Measurements from ENCODE around the gene RASSF7. TPM values are rescaled to one million over a fixed set of nuclear protein-coding genes. Genes with fewer than 3 reads are reported as not detected.
A peak's percentile ranks its signal among the peaks of the same experiment; 100 is the strongest.

RASSF7 gene
- polyA plus RNA-seq, 6 donors from 2014 or later = 17.3 to 31.5 (median 23.5) TPM

DNA sequence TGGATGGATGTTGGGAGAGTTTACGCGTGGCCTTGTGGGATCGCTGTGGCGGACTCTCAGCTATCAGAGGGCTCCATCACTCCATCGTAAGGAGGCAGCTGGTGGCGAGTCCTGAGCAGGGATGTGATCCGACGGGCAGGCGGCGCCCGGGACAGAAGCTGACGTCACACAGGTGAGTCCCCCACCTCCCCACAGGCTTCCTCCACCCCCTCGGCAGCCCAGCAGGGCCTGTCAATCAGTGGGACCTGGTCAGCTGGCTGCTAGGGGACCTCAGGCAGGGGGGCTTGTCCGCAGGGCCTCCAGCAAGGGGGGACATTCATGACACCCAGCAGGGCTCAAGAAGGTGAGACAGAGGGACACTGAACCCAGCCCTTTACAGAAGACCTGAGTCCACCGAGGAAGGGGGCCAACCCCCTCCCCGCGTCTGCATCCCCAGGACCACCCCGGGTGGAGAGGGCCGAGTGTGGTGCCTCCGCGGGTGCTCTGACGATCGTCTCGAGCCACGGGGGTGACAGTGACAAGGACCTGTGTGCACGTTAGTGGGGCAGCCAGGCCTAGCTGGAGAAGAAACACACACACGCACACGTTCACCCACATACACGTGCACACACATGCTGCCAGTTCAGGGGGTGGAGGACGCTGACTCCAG, 32.5 kb upstream of the RASSF7 start:
- Mint-ChIP-seq H3K4me3 (no peak overlapping the region), H3K36me3 (peaks cover 0 to 6% of the 10 kb centered on the region in 2 donors), H3K27me3 (no peaks in the 10 kb centered on the region), H3K9me3 (no peaks in the 10 kb centered on the region), H3K27ac (peak overlapping the region in 1 of 6 donors; percentile 57), H3K4me1 (peaks cover 2 to 8% (median 3%) of the 10 kb centered on the region in 3 donors)
- ATAC-seq (ENCODE audit: low read depth in 2 of 2) (no peak), DNase-seq (no peak)

DNA sequence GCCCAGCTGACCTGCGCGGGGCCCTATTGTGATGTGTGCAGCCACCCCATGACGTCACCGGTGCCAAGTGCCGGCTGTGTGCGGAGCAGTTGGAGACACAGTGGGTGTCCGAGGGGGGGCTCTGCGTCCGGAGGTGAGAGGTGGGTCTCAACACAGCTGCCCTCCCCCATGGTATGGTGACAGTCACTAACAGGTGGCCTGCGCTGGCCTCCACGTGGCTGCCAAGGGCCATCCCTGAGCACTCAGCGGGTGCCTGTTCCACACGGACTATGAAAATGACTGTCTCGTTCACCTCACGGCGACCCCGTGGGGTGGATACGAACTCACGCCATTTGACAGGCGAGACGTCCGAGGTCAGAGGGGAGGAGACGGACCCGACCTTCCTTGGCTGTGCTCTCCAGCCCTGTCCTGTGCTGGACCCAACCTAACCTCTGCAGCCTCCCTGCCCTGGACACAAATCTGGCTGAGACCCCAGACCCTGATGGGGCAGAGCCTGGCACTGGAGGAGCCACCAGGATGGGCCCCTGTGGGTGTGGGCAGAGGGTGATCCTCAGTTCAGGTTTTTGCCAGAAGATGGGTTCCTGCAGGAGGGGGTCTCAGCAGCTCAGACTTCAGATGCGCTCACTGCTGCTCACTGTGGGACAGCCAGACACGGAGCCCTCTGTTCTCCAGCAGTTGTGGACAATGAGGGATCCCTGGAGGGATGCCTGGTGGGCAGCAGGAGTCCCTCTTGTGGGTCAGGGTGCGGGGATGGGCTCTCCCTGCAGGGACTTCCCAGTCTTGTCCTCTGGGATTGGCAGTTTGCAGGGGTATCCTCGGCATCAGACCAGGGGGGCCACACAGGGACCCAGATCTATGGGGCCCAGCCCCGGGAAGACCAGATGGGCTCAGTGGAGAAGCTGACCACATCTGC, 31.7 kb upstream of the RASSF7 start:
- no peak overlapping the region for H3K4me3 Mint-ChIP-seq
- DNase-seq (no peak), ATAC-seq (ENCODE audit: low read depth in 2 of 2) (no peak)
- no peaks in the 10 kb centered on the region for H3K9me3 Mint-ChIP-seq
- peaks cover under 1 to 12% (median 3%) of the 10 kb centered on the region in 3 donors for H3K4me1 Mint-ChIP-seq
- peaks cover 0 to 2% of the 10 kb centered on the region in 2 donors for H3K36me3 Mint-ChIP-seq
- peak overlapping the region in 2 of 6 donors; percentile 52 to 57 for H3K27ac Mint-ChIP-seq
- no peaks in the 10 kb centered on the region for H3K27me3 Mint-ChIP-seq

DNA sequence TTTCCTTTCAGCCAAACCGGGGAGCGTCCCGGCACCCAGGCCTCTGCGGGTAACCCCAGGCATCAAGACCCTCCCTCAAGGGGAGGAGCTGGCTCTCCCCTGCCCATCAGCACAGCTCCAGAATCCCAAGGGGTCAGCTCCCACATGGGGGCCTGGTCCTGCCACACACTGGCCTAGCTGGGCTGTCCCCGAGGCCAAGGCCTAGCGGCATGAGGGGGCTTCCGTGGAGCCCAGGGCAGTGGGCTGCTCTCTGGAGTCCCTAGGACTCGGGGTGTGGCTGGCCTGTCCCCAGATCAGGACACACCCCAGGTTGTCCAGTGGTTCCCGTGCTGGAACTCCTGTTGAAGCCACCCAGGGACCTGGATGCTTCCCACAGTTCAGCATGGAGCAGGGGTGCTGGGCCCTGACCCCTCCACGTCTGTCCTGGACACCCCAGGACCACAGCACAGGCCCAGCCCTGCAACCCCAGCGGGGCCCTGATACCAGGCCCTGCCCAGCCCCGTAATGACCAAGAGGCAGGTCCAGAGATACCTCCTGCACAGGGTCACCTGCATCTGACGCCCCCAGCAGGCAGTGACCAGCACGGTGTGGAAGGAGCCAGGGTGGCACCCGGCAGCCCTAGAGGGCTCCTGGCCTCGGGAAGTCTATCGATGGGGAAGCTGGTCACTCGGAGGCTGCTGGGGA, 30.9 kb upstream of the RASSF7 start:
- no peaks in the 10 kb centered on the region for H3K36me3 Mint-ChIP-seq
- H3K27me3 Mint-ChIP-seq = no peaks in the 10 kb centered on the region
- no peaks in the 10 kb centered on the region for H3K9me3 Mint-ChIP-seq
- H3K4me1 Mint-ChIP-seq = peaks cover 0 to 16% (median 3%) of the 10 kb centered on the region in 3 donors
- no peak overlapping the region for H3K4me3 Mint-ChIP-seq
- DNase-seq (no peak), ATAC-seq (ENCODE audit: low read depth in 2 of 2) (no peak)
- H3K27ac Mint-ChIP-seq = no peak overlapping the region

DNA sequence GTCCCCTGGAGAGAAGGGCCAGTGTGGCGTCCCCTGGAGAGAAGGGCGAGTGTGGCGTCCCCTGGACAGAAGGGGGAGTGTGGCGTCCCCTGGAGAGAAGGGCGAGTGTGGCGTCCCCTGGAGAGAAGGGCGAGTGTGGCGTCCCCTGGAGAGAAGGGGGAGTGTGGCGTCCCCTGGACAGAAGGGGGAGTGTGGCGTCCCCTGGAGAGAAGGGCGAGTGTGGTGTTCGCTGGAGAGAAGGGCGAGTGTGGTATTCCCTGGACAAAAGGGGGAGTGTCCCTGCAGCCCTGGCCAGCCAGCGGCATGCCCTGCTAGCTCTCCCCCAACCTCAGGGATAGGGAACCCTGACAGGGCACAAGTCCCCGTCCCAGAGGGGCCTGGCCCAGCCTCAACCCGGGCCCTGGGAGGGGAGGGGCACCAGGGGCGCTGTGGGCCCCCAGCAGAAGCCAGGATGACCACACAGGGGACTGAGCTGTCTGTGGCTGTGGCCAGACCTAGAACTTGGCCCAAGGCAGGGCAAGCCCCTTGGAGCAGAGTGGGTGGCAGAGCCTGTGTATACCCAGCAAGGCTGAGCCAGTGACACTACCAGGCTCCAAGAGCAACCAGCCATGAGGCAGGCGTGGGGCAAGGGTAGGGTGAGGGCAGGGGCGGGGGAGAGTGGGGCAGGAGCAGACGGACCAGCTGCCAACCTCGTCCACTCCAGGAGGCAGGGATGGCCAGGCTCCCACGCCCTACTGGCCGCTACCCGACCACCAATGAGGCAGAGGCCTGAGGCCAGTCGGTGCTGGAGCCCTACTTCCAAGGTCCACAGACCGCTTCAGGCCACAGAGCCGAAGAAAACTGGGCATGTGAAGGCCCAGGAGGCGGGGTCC, 29.6 kb upstream of the RASSF7 start:
- no peak for ATAC-seq (ENCODE audit: low read depth in 2 of 2)
- DNase-seq = no peak
- no peaks in the 10 kb centered on the region for H3K27me3 Mint-ChIP-seq
- no peak overlapping the region for H3K27ac Mint-ChIP-seq
- H3K4me1 Mint-ChIP-seq = peaks cover 2 to 17% (median 5%) of the 10 kb centered on the region in 3 donors
- H3K9me3 Mint-ChIP-seq = no peaks in the 10 kb centered on the region
- H3K36me3 Mint-ChIP-seq = no peaks in the 10 kb centered on the region
- H3K4me3 Mint-ChIP-seq = peak overlapping the region in 1 of 8 donors; percentile 56

DNA sequence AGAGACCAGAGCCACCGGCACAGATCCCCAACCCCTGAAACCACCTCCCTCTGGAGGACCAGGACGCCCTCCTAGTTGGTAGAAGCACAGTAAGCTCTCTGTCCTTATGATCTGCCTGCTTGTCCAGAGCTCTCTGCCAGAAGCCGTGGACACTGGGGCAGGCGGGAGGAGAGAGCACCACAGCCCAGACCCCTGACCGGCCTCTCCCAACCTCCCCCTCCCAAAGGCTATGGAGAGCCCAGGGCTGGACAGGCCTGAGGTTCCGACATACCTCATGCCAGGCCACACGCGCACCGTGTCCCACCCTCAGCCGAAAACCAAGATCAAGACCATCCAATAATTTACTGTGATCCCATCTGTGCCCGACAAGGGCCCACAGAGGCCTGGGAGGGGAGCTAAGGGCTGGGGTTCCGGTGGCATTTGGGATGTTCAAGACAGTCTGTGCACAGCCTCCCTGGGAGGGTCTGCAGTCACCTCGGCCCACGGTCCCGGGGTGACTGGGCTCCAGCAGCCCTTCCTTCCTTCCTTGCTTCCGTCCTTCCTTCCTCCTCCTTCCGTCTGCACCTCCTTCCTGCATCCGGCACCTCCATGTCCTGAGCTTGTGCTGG, 28.7 kb upstream of the RASSF7 start:
- H3K27me3 Mint-ChIP-seq = no peaks in the 10 kb centered on the region
- H3K4me3 Mint-ChIP-seq = peak overlapping the region in 2 of 8 donors; percentile 29 to 56
- no peak for DNase-seq
- no peaks in the 10 kb centered on the region for H3K36me3 Mint-ChIP-seq
- H3K27ac Mint-ChIP-seq = peak overlapping the region in 2 of 6 donors; percentile 56
- H3K9me3 Mint-ChIP-seq = no peaks in the 10 kb centered on the region
- ATAC-seq (ENCODE audit: low read depth in 2 of 2) = no peak
- peaks cover 4 to 25% (median 8%) of the 10 kb centered on the region in 3 donors for H3K4me1 Mint-ChIP-seq

DNA sequence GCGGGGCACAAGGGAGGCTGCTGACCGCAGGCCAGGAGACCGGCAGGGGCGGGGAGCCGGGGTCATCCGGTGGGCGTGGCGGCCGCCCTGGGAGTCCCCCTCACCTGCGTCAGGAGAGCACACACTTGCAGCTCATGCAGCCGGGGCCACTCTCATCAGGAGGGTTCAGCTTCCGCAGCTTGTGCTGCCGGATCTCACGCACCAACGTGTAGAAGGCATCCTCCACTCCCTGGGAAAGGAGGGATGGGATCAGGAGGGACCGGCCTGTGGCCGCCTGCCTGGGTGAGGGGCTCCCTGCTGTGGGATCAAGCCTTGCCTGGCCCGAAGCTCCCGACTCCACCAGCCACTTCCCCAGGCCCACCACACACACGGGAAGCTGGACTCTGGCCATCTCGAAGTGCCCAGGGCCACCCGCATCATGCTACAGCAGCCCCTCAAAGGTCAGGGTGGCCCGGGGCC, 28.2 kb upstream of the RASSF7 start:
- peak overlapping the region in 1 of 8 donors; percentile 29 for H3K4me3 Mint-ChIP-seq
- no peaks in the 10 kb centered on the region for H3K36me3 Mint-ChIP-seq
- DNase-seq = no peak
- no peak for ATAC-seq (ENCODE audit: low read depth in 2 of 2)
- no peaks in the 10 kb centered on the region for H3K27me3 Mint-ChIP-seq
- H3K4me1 Mint-ChIP-seq = peaks cover 8 to 30% (median 10%) of the 10 kb centered on the region in 3 donors
- H3K9me3 Mint-ChIP-seq = no peaks in the 10 kb centered on the region
- no peak overlapping the region for H3K27ac Mint-ChIP-seq

DNA sequence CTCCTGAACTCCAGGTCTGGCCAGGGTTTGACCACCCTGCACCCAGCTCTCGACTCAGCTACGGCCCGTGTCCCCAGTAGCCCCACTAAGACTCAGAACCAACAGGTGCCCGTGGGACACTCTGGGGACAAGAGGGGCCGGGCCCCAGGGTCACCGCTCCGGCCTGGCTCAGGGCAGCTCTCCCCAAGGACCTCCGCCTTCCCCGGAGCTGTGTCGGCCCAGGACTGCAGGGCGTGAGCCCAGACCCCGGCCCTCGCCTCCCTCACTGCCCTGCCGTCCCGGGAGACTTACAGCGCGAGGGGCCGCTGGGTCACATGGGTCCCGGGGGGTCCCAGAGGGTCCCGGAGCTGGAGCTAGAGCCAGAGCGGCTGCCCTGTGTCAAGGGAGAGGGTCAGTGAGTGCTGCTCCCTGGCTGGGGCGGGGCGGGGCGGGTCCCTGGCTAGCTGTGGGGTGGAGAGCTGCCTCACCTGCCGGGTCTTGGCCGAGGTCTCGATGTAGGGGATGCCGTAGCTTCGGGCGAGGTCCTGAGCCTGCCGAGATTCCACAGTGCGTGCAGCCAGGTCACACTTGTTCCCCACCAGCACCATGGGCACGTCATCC, 27.7 kb upstream of the RASSF7 start:
- H3K9me3 Mint-ChIP-seq = no peaks in the 10 kb centered on the region
- no peaks in the 10 kb centered on the region for H3K36me3 Mint-ChIP-seq
- H3K4me1 Mint-ChIP-seq = peaks cover 14 to 35% (median 14%) of the 10 kb centered on the region in 3 donors
- peak overlapping the region in 3 of 8 donors; percentile 15 to 44 (median 28) for H3K4me3 Mint-ChIP-seq
- H3K27ac Mint-ChIP-seq = no peak overlapping the region
- ATAC-seq (ENCODE audit: low read depth in 2 of 2) (no peak), DNase-seq (no peak)
- no peaks in the 10 kb centered on the region for H3K27me3 Mint-ChIP-seq

DNA sequence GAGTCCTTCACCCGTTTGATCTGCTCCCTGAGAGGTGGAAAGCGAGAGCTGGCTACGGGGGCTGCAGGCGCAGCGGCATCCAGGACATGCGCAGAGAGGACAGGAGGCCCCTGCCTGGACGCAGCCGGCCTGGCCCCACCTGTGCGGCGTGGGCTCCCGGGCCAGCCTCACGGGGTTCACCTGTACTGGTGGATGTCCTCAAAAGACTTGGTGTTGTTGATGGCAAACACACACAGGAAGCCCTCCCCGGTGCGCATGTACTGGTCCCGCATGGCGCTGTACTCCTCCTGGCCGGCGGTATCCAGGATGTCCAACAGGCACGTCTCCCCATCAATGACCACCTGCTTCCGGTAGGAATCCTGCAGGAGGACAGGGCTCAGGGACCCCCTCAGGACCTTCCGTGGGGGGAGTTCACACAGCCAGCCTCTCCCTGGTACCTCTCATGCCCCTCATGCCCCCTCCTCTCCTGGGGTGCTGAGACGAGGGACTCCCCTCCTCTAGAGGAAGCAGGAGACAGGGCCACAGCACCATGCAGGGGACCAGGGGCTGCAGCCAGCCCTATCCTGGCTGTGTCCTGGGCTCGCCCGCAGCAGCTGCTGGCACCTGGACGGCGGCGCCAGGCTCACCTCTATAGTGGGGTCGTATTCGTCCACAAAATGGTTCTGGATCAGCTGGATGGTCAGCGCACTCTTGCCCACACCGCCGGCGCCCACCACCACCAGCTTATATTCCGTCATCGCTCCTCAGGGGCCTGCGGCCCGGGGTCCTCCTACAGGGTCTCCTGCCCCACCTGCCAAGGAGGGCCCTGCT, 27.0 kb upstream of the RASSF7 start:
- peaks cover 17 to 41% (median 22%) of the 10 kb centered on the region in 3 donors for H3K4me1 Mint-ChIP-seq
- ATAC-seq (ENCODE audit: low read depth in 2 of 2) (no peak), DNase-seq (no peak)
- peak overlapping the region in 7 of 8 donors; percentile 42 to 95 (median 53) for H3K4me3 Mint-ChIP-seq
- no peaks in the 10 kb centered on the region for H3K9me3 Mint-ChIP-seq
- no peaks in the 10 kb centered on the region for H3K36me3 Mint-ChIP-seq
- no peaks in the 10 kb centered on the region for H3K27me3 Mint-ChIP-seq
- no peak overlapping the region for H3K27ac Mint-ChIP-seq

DNA sequence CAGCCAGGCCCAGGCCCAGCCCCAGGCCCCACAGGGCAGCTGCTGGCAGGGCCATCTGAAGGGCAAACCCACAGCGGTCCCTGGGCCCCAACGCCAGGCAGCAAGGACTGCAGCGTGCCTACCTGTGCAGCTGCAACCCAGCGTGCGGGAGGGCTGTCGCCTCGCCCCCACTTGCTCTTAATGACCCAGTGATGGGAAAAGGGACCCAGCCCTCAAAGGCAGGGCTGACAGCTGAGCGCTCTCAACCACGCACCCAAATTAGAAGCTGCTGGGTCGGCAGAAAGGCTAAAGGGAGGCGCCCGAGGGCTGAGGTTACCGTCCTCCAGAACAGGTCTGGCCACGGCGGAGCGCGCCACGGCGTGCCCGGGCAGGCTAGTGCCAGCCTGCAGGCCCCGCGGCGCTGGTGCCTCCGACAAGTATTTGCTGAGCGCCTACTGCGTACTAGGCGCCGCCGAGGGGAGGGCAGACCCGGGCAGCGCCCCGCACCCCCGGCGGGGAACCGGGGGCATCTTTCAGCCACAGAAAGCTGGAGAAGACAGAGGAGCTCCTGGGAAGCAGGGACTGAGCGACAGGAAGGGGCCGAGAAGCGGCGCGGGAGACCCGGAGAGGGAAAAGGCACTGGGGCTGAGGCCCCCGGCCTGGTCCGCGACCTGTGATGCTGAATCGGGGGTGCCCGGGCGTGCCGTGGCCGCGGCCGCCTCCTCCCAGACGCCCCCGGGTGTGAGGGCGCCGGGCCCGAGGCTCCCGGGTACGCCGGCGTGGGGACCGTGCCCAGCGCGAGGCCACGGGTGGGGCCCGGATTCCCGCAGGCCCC, 26.2 kb upstream of the RASSF7 start:
- H3K36me3 Mint-ChIP-seq = no peaks in the 10 kb centered on the region
- ATAC-seq (ENCODE audit: low read depth in 2 of 2) = no peak
- H3K4me3 Mint-ChIP-seq = peak overlapping the region; percentile 49 to 95 (median 78)
- H3K27ac Mint-ChIP-seq = peak overlapping the region in 3 of 6 donors; percentile 28 to 70 (median 30)
- no peaks in the 10 kb centered on the region for H3K27me3 Mint-ChIP-seq
- H3K4me1 Mint-ChIP-seq = peaks cover 20 to 41% (median 22%) of the 10 kb centered on the region in 3 donors
- no peaks in the 10 kb centered on the region for H3K9me3 Mint-ChIP-seq
- DNase-seq = no peak

DNA sequence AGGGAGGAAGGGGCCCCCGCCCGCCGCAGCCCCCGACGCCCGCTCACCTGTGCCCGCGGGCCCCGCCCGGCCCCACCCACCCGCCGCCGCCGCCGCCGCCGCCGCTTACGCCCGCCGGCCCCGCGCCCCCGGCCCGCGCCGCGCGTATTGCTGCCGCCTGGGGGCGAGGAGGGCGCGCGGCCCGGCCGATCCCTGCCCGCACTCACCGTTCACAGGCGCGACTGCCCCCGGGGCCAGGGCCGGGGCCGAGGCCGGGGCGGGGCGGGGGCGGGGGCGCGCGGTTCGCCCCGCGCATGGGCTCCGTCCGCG, 25.6 kb upstream of the RASSF7 start:
- DNase-seq = no peak
- Mint-ChIP-seq H3K27ac (peak overlapping the region in 1 of 6 donors; percentile 98), H3K4me3 (peak overlapping the region in 1 of 8 donors; percentile 95)

More for the DNA sequence above, 25.6 kb upstream of the RASSF7 start:
- Mint-ChIP-seq H3K4me1 (peaks cover 22 to 41% (median 22%) of the 10 kb centered on the region in 3 donors), H3K27me3 (no peaks in the 10 kb centered on the region), H3K9me3 (no peaks in the 10 kb centered on the region), H3K36me3 (no peaks in the 10 kb centered on the region)
- ATAC-seq (ENCODE audit: low read depth in 2 of 2) = peak; percentile 10 to 15

Data from naive B cell (primary cell).